ENCODE measurements around the gene TRPM3. TPM values are rescaled to one million over a fixed set of nuclear protein-coding genes. Genes with fewer than 3 reads are reported as not detected.

The TRPM3 gene
- total RNA-seq, 4 donors from 2014 or later: under 0.01 to 0.26 (median under 0.01) TPM

GRCh38 chr9:70765946-70766345, 355.5 kb downstream of the TRPM3 start:
- 50% methylated on average over 1 of the region's 1 CpG for WGBS, 2 donors
- Histone ChIP-seq H3K27ac (no peak overlapping the region), H3K36me3 (no peaks in the 10 kb centered on the region), H3K4me3 (no peak overlapping the region), H3K27me3 (no peaks in the 10 kb centered on the region), H3K9me3 (no peaks in the 10 kb centered on the region), H3K4me1 (no peaks in the 10 kb centered on the region)
- intact Hi-C loops (cut with DNase I): no loop called here
- no peak for DNase-seq
- TF ChIP-seq POLR2A (IDR thresholded peaks at IDR 0.05) (no peak), CTCF (IDR thresholded peaks at IDR 0.05) (no peak)

- intact Hi-C loops (cut with DNase I): no loop called here
- no peaks in the 10 kb centered on the region for H3K9me3 ChIP-seq
- H3K27ac ChIP-seq: no peak overlapping the region
- WGBS, 2 donors: 35 to 39% methylated on average over 8 of the region's 8 CpGs
- H3K4me3 ChIP-seq: no peak overlapping the region
- no peak for DNase-seq
- H3K36me3 ChIP-seq: no peaks in the 10 kb centered on the region
- no peak for TF ChIP-seq POLR2A (IDR thresholded peaks at IDR 0.05)
- TF ChIP-seq CTCF (IDR thresholded peaks at IDR 0.05): no peak
- H3K4me1 ChIP-seq: no peaks in the 10 kb centered on the region
- no peaks in the 10 kb centered on the region for H3K27me3 ChIP-seq
Measured at GRCh38 chr9:70761139-70761670, 360.2 kb downstream of the TRPM3 start.

- Histone ChIP-seq H3K4me1 (no peaks in the 10 kb centered on the region), H3K27me3 (no peaks in the 10 kb centered on the region), H3K27ac (no peak overlapping the region), H3K9me3 (no peaks in the 10 kb centered on the region), H3K36me3 (no peaks in the 10 kb centered on the region), H3K4me3 (no peak overlapping the region)
- intact Hi-C loops (cut with DNase I): no loop called here
- TF ChIP-seq CTCF (IDR thresholded peaks at IDR 0.05) (no peak), POLR2A (IDR thresholded peaks at IDR 0.05) (no peak)
- no peak for DNase-seq
- WGBS, 2 donors: 86 to 90% methylated on average over 5 to 8 of the region's 8 CpGs
Measured at GRCh38 chr9:70760228-70760627, 361.2 kb downstream of the TRPM3 start.

GRCh38 chr9:70753311-70753710, 368.1 kb downstream of the TRPM3 start:
- DNase-seq: no peak
- TF ChIP-seq CTCF (IDR thresholded peaks at IDR 0.05) (no peak), POLR2A (IDR thresholded peaks at IDR 0.05) (no peak)
- 21 to 25% methylated on average over 4 of the region's 4 CpGs for WGBS, 2 donors
- intact Hi-C loops (cut with DNase I): no loop called here
- no peaks in the 10 kb centered on the region for H3K9me3 ChIP-seq
- H3K4me1 ChIP-seq: no peaks in the 10 kb centered on the region
- no peak overlapping the region for H3K27ac ChIP-seq
- no peaks in the 10 kb centered on the region for H3K36me3 ChIP-seq
- H3K27me3 ChIP-seq: no peaks in the 10 kb centered on the region
- no peak overlapping the region for H3K4me3 ChIP-seq

- H3K4me3 ChIP-seq: no peak overlapping the region
- DNase-seq: no peak
- intact Hi-C loops (cut with DNase I): no loop called here
- H3K9me3 ChIP-seq: no peaks in the 10 kb centered on the region
- H3K4me1 ChIP-seq: no peaks in the 10 kb centered on the region
- no peak overlapping the region for H3K27ac ChIP-seq
- no peaks in the 10 kb centered on the region for H3K27me3 ChIP-seq
- TF ChIP-seq POLR2A (IDR thresholded peaks at IDR 0.05) (no peak), CTCF (IDR thresholded peaks at IDR 0.05) (no peak)
- H3K36me3 ChIP-seq: no peaks in the 10 kb centered on the region
- 78 to 86% methylated on average over 2 of the region's 2 CpGs for WGBS, 2 donors
Measured at GRCh38 chr9:70749066-70749465, 372.4 kb downstream of the TRPM3 start.

Measured in esophagus squamous epithelium (tissue), 5 donors.